Mesenchymal stem cell (in vitro differentiated cells and primary cell): ENCODE measurements around the gene KCNK4.
A peak's percentile ranks its signal among the peaks of the same experiment; 100 is the strongest.
"Not testable (repeated sequence)": the region's sequence is repeated elsewhere in the genome, so short reads cannot be mapped to it uniquely, and the experiment has no call there.

Experiments
- DNase-seq: peaks from one replicate; pipeline ENCODE4 v3.0.0-alpha.2; 2013
- H2AFZ ChIP-seq: one replicate; pipeline ENCODE4 v1.6.1; 2013; ENCODE audit warnings: low read depth, mild to moderate bottlenecking, control low read depth, inconsistent platforms, low read length, moderate library complexity
- H2AK5ac ChIP-seq: 2 replicates; pipeline ENCODE4 v1.6.1; 2013; ENCODE audit warnings: low read length, moderate library complexity, mild to moderate bottlenecking, inconsistent platforms; ENCODE audit not compliant: severe bottlenecking
- H2BK120ac ChIP-seq: one replicate; pipeline ENCODE4 v1.6.1; 2013; ENCODE audit warnings: low read depth, mild to moderate bottlenecking, inconsistent platforms, low read length, moderate library complexity
- H2BK12ac ChIP-seq, 2 experiments: one replicate each; pipeline ENCODE4 v1.6.1; 2013; ENCODE audit warnings: inconsistent platforms in 2 of 2, low read length in 2 of 2, mild to moderate bottlenecking in 2 of 2, moderate library complexity in 2 of 2, control low read depth in 1 of 2
- H2BK15ac ChIP-seq: one replicate; pipeline ENCODE4 v1.6.1; 2013; ENCODE audit warnings: mild to moderate bottlenecking, low read depth, inconsistent platforms; ENCODE audit not compliant: poor library complexity, severe bottlenecking
- H2BK5ac ChIP-seq: 2 replicates; pipeline ENCODE4 v1.6.1; 2013; ENCODE audit warnings: low read depth, mild to moderate bottlenecking, low read length, control low read depth, inconsistent platforms; ENCODE audit not compliant: poor library complexity, severe bottlenecking
- H3K14ac ChIP-seq, 2 experiments: one replicate each; pipeline ENCODE4 v1.6.1; 2013; ENCODE audit warnings: inconsistent platforms in 2 of 2, low read length in 2 of 2, control low read depth in 1 of 2, mild to moderate bottlenecking in 1 of 2, moderate library complexity in 1 of 2
- H3K18ac ChIP-seq, 2 experiments: one replicate each; pipeline ENCODE4 v1.6.1; 2013; ENCODE audit warnings: inconsistent platforms in 2 of 2, low read length in 2 of 2, control low read depth in 1 of 2, low read depth in 1 of 2, mild to moderate bottlenecking in 1 of 2
- H3K23ac ChIP-seq, 2 experiments: one replicate each; pipeline ENCODE4 v1.6.1; 2013; ENCODE audit warnings: inconsistent platforms in 2 of 2, low read length in 2 of 2, mild to moderate bottlenecking in 2 of 2, moderate library complexity in 2 of 2, control low read depth in 1 of 2
- H3K27ac ChIP-seq: 2 replicates; pipeline ENCODE4 v1.5.1; 2013; ENCODE audit warnings: mild to moderate bottlenecking, moderate library complexity, low read length, control low read depth, inconsistent platforms; ENCODE audit not compliant: poor library complexity, severe bottlenecking
- H3K27me3 ChIP-seq, 2 experiments: 2 replicates each; pipeline versions ENCODE4 v1.6.1 to v1.7.0; 2013; ENCODE audit warnings: low read length in 2 of 2, mild to moderate bottlenecking in 2 of 2, moderate library complexity in 2 of 2, control low read depth in 1 of 2, inconsistent platforms in 1 of 2; ENCODE audit not compliant: control insufficient read depth in 1 of 2, insufficient read depth in 1 of 2
- H3K36me3 ChIP-seq, 2 experiments: 2 replicates each; pipeline versions ENCODE4 v1.6.1 to v1.7.0; 2013; ENCODE audit warnings: low read length in 2 of 2, control low read depth in 1 of 2, inconsistent platforms in 1 of 2, low read depth in 1 of 2, mild to moderate bottlenecking in 1 of 2; ENCODE audit not compliant: insufficient read depth in 2 of 2, control insufficient read depth in 1 of 2
- H3K4ac ChIP-seq, 2 experiments: one replicate each; pipeline ENCODE4 v1.6.1; 2013; ENCODE audit warnings: inconsistent platforms in 2 of 2, low read length in 2 of 2, mild to moderate bottlenecking in 2 of 2, moderate library complexity in 2 of 2, control low read depth in 1 of 2, low read depth in 1 of 2
- H3K4me1 ChIP-seq: 2 replicates; pipeline ENCODE4 v1.6.1; 2013; ENCODE audit warnings: low read depth, low read length, control low read depth; ENCODE audit not compliant: control insufficient read depth, insufficient read depth
- H3K4me2 ChIP-seq: 2 replicates; pipeline ENCODE4 v1.6.1; 2013; ENCODE audit warnings: low read length, mild to moderate bottlenecking, inconsistent platforms; ENCODE audit not compliant: poor library complexity, severe bottlenecking
- H3K4me3 ChIP-seq, 2 experiments: 2 replicates each; pipeline versions ENCODE4 v1.5.1 to v1.7.0; 2013; ENCODE audit warnings: low read length in 2 of 2, mild to moderate bottlenecking in 2 of 2, control low read depth in 1 of 2, low read depth in 1 of 2; ENCODE audit not compliant: insufficient read depth in 1 of 2
- H3K79me1 ChIP-seq: replicated peaks from 2 replicates; pipeline ENCODE4 v1.6.1; 2013; ENCODE audit warnings: mild to moderate bottlenecking, control low read depth, low read length, inconsistent platforms; ENCODE audit not compliant: poor library complexity, severe bottlenecking
- H3K9ac ChIP-seq: 2 replicates; pipeline ENCODE4 v1.7.0; 2013; ENCODE audit warnings: mild to moderate bottlenecking, low read length, moderate library complexity
- H3K9me3 ChIP-seq: 2 replicates; pipeline ENCODE4 v1.7.0; 2013; ENCODE audit warnings: mild to moderate bottlenecking, low read length; ENCODE audit not compliant: control insufficient read depth
- H4K8ac ChIP-seq: one replicate; pipeline ENCODE4 v1.6.1; 2013; ENCODE audit warnings: inconsistent platforms, mild to moderate bottlenecking, low read length, moderate library complexity
- H4K91ac ChIP-seq: one replicate; pipeline ENCODE4 v1.6.1; 2013; ENCODE audit warnings: mild to moderate bottlenecking, low read length, inconsistent platforms
- WGBS: methylation state at CpG from one replicate; pipeline ENCODE4 v1.1.7; 2013; ENCODE audit warnings: mixed read lengths; 5-methylcytosine and 5-hydroxymethylcytosine counted together

The KCNK4 gene

GRCh38 chr11:64305691-64306562 is 14.8 kb downstream of the KCNK4 start:
- peak overlapping the region; percentile 81 to 85 for H3K18ac ChIP-seq

DNA sequence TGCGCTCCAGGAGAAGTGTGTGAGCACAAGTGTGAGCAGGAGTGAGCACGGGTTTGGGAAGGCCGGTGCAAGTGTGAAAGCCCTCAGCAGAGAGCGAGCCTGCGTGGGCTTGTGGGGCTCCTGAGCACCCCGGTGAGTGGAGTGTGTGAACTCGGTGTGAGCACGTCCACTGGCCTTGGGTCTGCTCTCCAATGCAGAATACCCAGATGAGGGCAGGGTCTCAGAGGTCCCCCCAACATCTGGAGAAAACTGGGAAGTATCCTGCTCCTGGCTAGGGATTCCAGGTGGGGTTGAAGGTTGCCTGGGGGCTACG is 15.4 kb downstream of the KCNK4 start:
- Histone ChIP-seq H3K4me2 (peak overlapping the region; percentile 99), H4K91ac (peak overlapping the region; percentile 87), H3K9ac (peak overlapping the region; percentile 85), H3K4me3 (peak overlapping the region; percentile 80 to 83), H2BK15ac (peak overlapping the region; percentile 54), H3K36me3 (no peaks in the 10 kb centered on the region), H2BK12ac (peak overlapping the region in 1 of 2 experiments; percentile 54), H3K9me3 (no peaks in the 10 kb centered on the region), H3K79me1 (peaks cover 19% of the 10 kb centered on the region), H3K14ac (peak overlapping the region in 1 of 2 experiments; percentile 96), H3K27me3 (no peaks in the 10 kb centered on the region), H3K27ac (no peak overlapping the region), H3K18ac (peak overlapping the region; percentile 14 to 81), H2AK5ac (peak overlapping the region; percentile 31), H4K8ac (peak overlapping the region; percentile 93), H2AFZ (no peak overlapping the region), H3K4me1 (peaks cover 18% of the 10 kb centered on the region), H3K4ac (peak overlapping the region in 1 of 2 experiments; percentile 54), H3K23ac (peak overlapping the region in 1 of 2 experiments; percentile 31), H2BK5ac (no peak overlapping the region), H2BK120ac (no peak overlapping the region)
- no peak for DNase-seq
- WGBS, result 34% methylated on average over 9 of the region's 9 CpGs

More at GRCh38 chr11:64305691-64306562, 14.8 kb downstream of the KCNK4 start:
- H2BK15ac ChIP-seq, result peak overlapping the region; percentile 77
- H3K4ac ChIP-seq, result peak overlapping the region; percentile 39 to 54
- no peak overlapping the region for H2AFZ ChIP-seq
- peak overlapping the region; percentile 85 for H3K9ac ChIP-seq
- no peak overlapping the region for H2BK5ac ChIP-seq
- H3K27ac ChIP-seq, result peak overlapping the region; percentile 8
- H3K79me1 ChIP-seq, result peaks cover 16% of the 10 kb centered on the region
- no peaks in the 10 kb centered on the region for H3K36me3 ChIP-seq
- H2AK5ac ChIP-seq, result peak overlapping the region; percentile 27
- peak overlapping the region; percentile 80 to 83 for H3K4me3 ChIP-seq
- H3K4me2 ChIP-seq, result peak overlapping the region; percentile 99
- H4K91ac ChIP-seq, result peak overlapping the region; percentile 87
- peak overlapping the region in 1 of 2 experiments; percentile 96 for H3K14ac ChIP-seq
- peak overlapping the region in 1 of 2 experiments; percentile 70 for H3K23ac ChIP-seq
- H2BK12ac ChIP-seq, result peak overlapping the region in 1 of 2 experiments; percentile 51
- peak overlapping the region; percentile 93 for H4K8ac ChIP-seq
- H3K4me1 ChIP-seq, result peaks cover 18% of the 10 kb centered on the region
- peak; percentile 40 for DNase-seq
- 1% methylated on average over 51 of the region's 71 CpGs for WGBS
- peak overlapping the region; percentile 64 for H2BK120ac ChIP-seq
- H3K27me3 ChIP-seq, result peaks cover 0 to under 1% of the 10 kb centered on the region in 2 experiments
- H3K9me3 ChIP-seq, result no peaks in the 10 kb centered on the region

DNA sequence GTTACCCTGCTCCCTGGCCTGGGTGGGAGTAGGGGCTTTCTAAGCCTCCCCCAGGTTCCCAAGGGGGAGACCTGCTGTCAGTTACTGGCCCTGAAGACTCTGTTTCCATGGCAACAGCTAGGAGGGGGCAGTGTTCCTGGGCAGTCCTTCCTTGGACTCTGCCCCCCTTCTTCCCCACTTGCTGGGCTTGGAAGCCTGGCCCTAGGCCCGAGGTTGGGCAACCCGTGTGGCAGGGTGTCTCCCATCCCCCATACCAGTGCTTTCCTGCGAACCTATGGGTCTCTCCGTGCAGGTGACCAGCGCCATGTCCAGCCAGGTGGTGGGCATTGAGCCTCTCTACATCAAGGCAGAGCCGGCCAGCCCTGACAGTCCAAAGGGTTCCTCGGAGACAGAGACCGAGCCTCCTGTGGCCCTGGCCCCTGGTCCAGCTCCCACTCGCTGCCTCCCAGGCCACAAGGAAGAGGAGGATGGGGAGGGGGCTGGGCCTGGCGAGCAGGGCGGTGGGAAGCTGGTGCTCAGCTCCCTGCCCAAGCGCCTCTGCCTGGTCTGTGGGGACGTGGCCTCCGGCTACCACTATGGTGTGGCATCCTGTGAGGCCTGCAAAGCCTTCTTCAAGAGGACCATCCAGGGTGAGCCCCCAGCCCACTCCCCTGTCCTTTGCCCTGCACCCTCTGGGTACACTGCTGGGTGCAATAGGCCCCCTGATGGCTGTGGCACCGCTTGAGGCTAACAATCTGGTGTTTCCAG is 15.9 kb downstream of the KCNK4 start:
- H3K9ac ChIP-seq, result peak overlapping the region; percentile 85
- H3K4ac ChIP-seq, result no peak overlapping the region
- H3K36me3 ChIP-seq, result no peaks in the 10 kb centered on the region

DNA sequence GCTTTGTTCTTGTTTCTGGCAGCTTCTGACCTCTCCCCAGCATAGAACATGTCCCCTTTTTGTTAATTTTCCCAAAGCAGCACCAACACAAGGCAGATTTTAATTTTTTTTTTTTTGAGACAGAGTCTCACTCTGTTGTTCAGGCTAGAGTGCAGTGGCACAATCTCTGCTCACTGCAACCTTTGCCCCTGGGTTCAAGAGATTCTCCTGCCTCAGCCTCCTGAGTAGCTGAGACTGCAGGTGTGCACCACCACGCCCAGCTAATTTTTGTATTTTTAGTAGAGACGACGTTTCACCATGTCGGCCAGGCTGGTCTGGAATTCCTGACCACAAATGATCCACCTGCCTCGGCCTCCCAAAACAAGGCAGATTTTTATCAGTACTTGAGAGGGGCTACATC is 16.7 kb downstream of the KCNK4 start:
- H3K27ac ChIP-seq, H3K18ac ChIP-seq, H3K4me3 ChIP-seq, H2BK120ac ChIP-seq, H2AK5ac ChIP-seq, H3K27me3 ChIP-seq, H3K9me3 ChIP-seq, H2BK12ac ChIP-seq, H2BK5ac ChIP-seq, H2AFZ ChIP-seq, DNase-seq, H3K36me3 ChIP-seq, H3K14ac ChIP-seq, H3K23ac ChIP-seq, H3K4me2 ChIP-seq, H4K8ac ChIP-seq, H2BK15ac ChIP-seq, H4K91ac ChIP-seq, H3K4ac ChIP-seq: not testable (repeated sequence)
- peak overlapping the region; percentile 24 for H3K9ac ChIP-seq
- peaks cover 25% of the 10 kb centered on the region for H3K79me1 ChIP-seq
- WGBS, result 94% methylated on average over 5 of the region's 5 CpGs
- H3K4me1 ChIP-seq, result peaks cover 18% of the 10 kb centered on the region

More for the DNA sequence above, 15.9 kb downstream of the KCNK4 start:
- Histone ChIP-seq H3K23ac (no peak overlapping the region), H2AK5ac (peak overlapping the region; percentile 31), H3K14ac (no peak overlapping the region), H3K4me3 (peak overlapping the region in 1 of 2 experiments; percentile 80), H3K4me2 (peak overlapping the region; percentile 99), H4K8ac (peak overlapping the region; percentile 66), H3K9me3 (no peaks in the 10 kb centered on the region), H2BK5ac (no peak overlapping the region), H3K27me3 (no peaks in the 10 kb centered on the region), H2BK12ac (no peak overlapping the region), H2BK120ac (no peak overlapping the region), H2BK15ac (peak overlapping the region; percentile 54), H3K4me1 (peaks cover 18% of the 10 kb centered on the region), H3K79me1 (peaks cover 19% of the 10 kb centered on the region), H3K18ac (no peak overlapping the region), H3K27ac (no peak overlapping the region), H2AFZ (no peak overlapping the region), H4K91ac (no peak overlapping the region)
- WGBS, result 87% methylated on average over 15 of the region's 15 CpGs
- DNase-seq, result no peak
